Esophagus squamous epithelium (tissue), 5 donors: ENCODE data around the gene TBR1. TPM values are rescaled to one million over a fixed set of nuclear protein-coding genes. Genes with fewer than 3 reads are reported as not detected.

Source experiments
- DNase-seq: peaks from one replicate; lab custom pipeline; 2025; lab: John Stamatoyannopoulos, UW
- H3K27ac ChIP-seq, 4 donors: fragments of 200-600 bp; sonication (generic); one replicate each; pipeline ENCODE4 v1.5.1; 2016 to 2019; ENCODE audit warnings: mild to moderate bottlenecking in 1 of 4
- H3K27me3 ChIP-seq, 4 donors: fragments of 200-600 bp; sonication (generic); 1 replicate in 3 of 4; 2 replicates in 1 of 4; pipeline versions ENCODE4 v1.5.1 to v1.6.0; 2017 to 2021; ENCODE audit warnings: antibody characterized with exemption in 1 of 4
- H3K36me3 ChIP-seq, 3 donors: fragments of 200-600 bp; sonication (generic); one replicate each; pipeline ENCODE4 v1.5.1; 2016 to 2019
- H3K4me1 ChIP-seq, 3 donors: fragments of 200-600 bp; sonication (generic); one replicate each; pipeline ENCODE4 v1.5.1; 2017 to 2019
- H3K4me3 ChIP-seq, 4 donors: fragments of 200-600 bp; sonication (generic); 1 replicate in 3 of 4; 2 replicates in 1 of 4; pipeline ENCODE4 v1.5.1; 2016 to 2019; ENCODE audit warnings: mild to moderate bottlenecking in 2 of 4, moderate library complexity in 1 of 4
- H3K9me3 ChIP-seq, 3 donors: fragments of 200-600 bp; sonication (generic); one replicate each; pipeline ENCODE4 v1.5.1; 2016 to 2019
- CTCF ChIP-seq, 6 experiments: fragments of 450-650 bp in 4 of 6; fragments of 200-600 bp in 2 of 6; sonication (generic) in 2 of 6; IDR thresholded peaks; one replicate each; pipeline ENCODE4 v1.5.1; 2016 to 2019; ENCODE audit warnings: antibody characterized with exemption in 6 of 6, mild to moderate bottlenecking in 4 of 6, moderate library complexity in 4 of 6
- POLR2A ChIP-seq, 4 donors: fragments of 450-650 bp; IDR thresholded peaks; one replicate each; pipeline ENCODE4 v1.6.1; 2017; ENCODE audit warnings: antibody characterized with exemption in 4 of 4, mild to moderate bottlenecking in 4 of 4, moderate library complexity in 3 of 4
- WGBS, 2 donors: methylation state at CpG; one replicate each; pipeline ENCODE4 v1.1.5; 2018; 5-methylcytosine and 5-hydroxymethylcytosine counted together
- intact Hi-C: fragments of 100-400 bp; cut with DNase I; formaldehyde crosslinking; loops from one replicate; pipeline ENCODE4 v1.15.0; 2022
- total RNA-seq, 4 donors: library from RNA; depleted of rRNA; stranded (reverse); fragments of >200 nt; gene quantifications; one replicate each; pipeline ENCODE4 v1.1.0, GENCODE V29; 2016
- donor health status: DM: yes; HTN: yes; CAD: no.

The TBR1 gene
- under 1 TPM in 1 of 4 donors, not detected in 3; under 0.01 TPM for total RNA-seq

GRCh38 chr2:161415987-161416707 lies at the start of gene TBR1:
Gene TBR1, plus strand, starts transcription at chr2:161416297. Its CDS starts 114 bp downstream, at chr2:161416411.
- H3K36me3 ChIP-seq, result peaks cover 0 to 6% (median 0%) of the 10 kb centered on the region in 3 donors
- no peak for TF ChIP-seq POLR2A (IDR thresholded peaks at IDR 0.05)
- no peak for TF ChIP-seq CTCF (IDR thresholded peaks at IDR 0.05)
- peaks cover 20 to 52% (median 36%) of the 10 kb centered on the region in 3 donors for H3K4me1 ChIP-seq
- 5 to 7% methylated on average over 14 to 16 of the region's 16 CpGs for WGBS, 2 donors
- peaks cover 17 to 81% (median 49%) of the 10 kb centered on the region in 4 donors for H3K27me3 ChIP-seq
- no peak for DNase-seq
- H3K9me3 ChIP-seq, result no peaks in the 10 kb centered on the region
- H3K27ac ChIP-seq, result no peak within 1 kb of the TSS
- intact Hi-C loops, result no loop called here
- peak within 1 kb of the TSS in 3 of 4 donors; percentile 38 to 72 (median 52) for H3K4me3 ChIP-seq

- H3K27ac ChIP-seq, result no peak overlapping the region
- DNase-seq, result no peak
- H3K27me3 ChIP-seq, result no peaks in the 10 kb centered on the region
- WGBS, 2 donors, result 78 to 91% methylated on average over 3 of the region's 3 CpGs
- TF ChIP-seq CTCF (IDR thresholded peaks at IDR 0.05), result no peak
- no peak for TF ChIP-seq POLR2A (IDR thresholded peaks at IDR 0.05)
- H3K36me3 ChIP-seq, result peaks cover 0 to 40% (median 0%) of the 10 kb centered on the region in 3 donors
- intact Hi-C loops, result no loop called here
- H3K4me3 ChIP-seq, result no peak overlapping the region
- H3K9me3 ChIP-seq, result peaks cover 0 to 7% (median 0%) of the 10 kb centered on the region in 3 donors
- H3K4me1 ChIP-seq, result peaks cover 0 to 6% (median 0%) of the 10 kb centered on the region in 3 donors
Measured at GRCh38 chr2:161367675-161368074, 48.4 kb upstream of the TBR1 start.

- Histone ChIP-seq H3K27me3 (no peaks in the 10 kb centered on the region), H3K36me3 (peaks cover 0 to 40% (median 0%) of the 10 kb centered on the region in 3 donors), H3K9me3 (no peaks in the 10 kb centered on the region), H3K4me3 (no peak overlapping the region), H3K27ac (no peak overlapping the region), H3K4me1 (peaks cover 0 to 6% (median 0%) of the 10 kb centered on the region in 3 donors)
- intact Hi-C loops, result no loop called here
- no peak for TF ChIP-seq POLR2A (IDR thresholded peaks at IDR 0.05)
- TF ChIP-seq CTCF (IDR thresholded peaks at IDR 0.05), result no peak
- 81 to 94% methylated on average over 2 of the region's 2 CpGs for WGBS, 2 donors
- DNase-seq, result no peak
Measured at GRCh38 chr2:161369311-161369710, 46.8 kb upstream of the TBR1 start.

GRCh38 chr2:161370981-161371380 lies 45.1 kb upstream of the TBR1 start:
- DNase-seq, result no peak
- H3K27ac ChIP-seq, result no peak overlapping the region
- intact Hi-C loops, result no loop called here
- H3K4me3 ChIP-seq, result no peak overlapping the region
- H3K36me3 ChIP-seq, result peaks cover 0 to 45% (median 0%) of the 10 kb centered on the region in 3 donors
- WGBS, 2 donors, result 72 to 83% methylated on average over 3 of the region's 3 CpGs
- peaks cover 0 to 6% (median 0%) of the 10 kb centered on the region in 3 donors for H3K4me1 ChIP-seq
- no peaks in the 10 kb centered on the region for H3K9me3 ChIP-seq
- H3K27me3 ChIP-seq, result no peaks in the 10 kb centered on the region
- TF ChIP-seq CTCF (IDR thresholded peaks at IDR 0.05) (no peak), POLR2A (IDR thresholded peaks at IDR 0.05) (no peak)

GRCh38 chr2:161371869-161372268 lies 44.2 kb upstream of the TBR1 start:
- H3K27me3 ChIP-seq, result no peaks in the 10 kb centered on the region
- WGBS, 2 donors, result 9 to 29% methylated on average over 1 of the region's 1 CpG
- DNase-seq, result no peak
- peaks cover 0 to 46% (median 0%) of the 10 kb centered on the region in 3 donors for H3K36me3 ChIP-seq
- H3K27ac ChIP-seq, result no peak overlapping the region
- no peaks in the 10 kb centered on the region for H3K9me3 ChIP-seq
- no peak overlapping the region for H3K4me3 ChIP-seq
- no peak for TF ChIP-seq CTCF (IDR thresholded peaks at IDR 0.05)
- no peak for TF ChIP-seq POLR2A (IDR thresholded peaks at IDR 0.05)
- H3K4me1 ChIP-seq, result peaks cover 0 to under 1% (median 0%) of the 10 kb centered on the region in 3 donors
- intact Hi-C loops, result no loop called here
